Anterior cingulate cortex (tissue), 58 donors: ENCODE results near the gene PTPN4.
"Not testable (repeated sequence)": the region's sequence is repeated elsewhere in the genome, so short reads cannot be mapped to it uniquely, and the experiment has no call there.

ENCODE experiments used
- DNase-seq, 58 donors: peaks; one replicate each; lab custom pipeline; 2025; lab: John Stamatoyannopoulos, UW

Gene PTPN4

DNA sequence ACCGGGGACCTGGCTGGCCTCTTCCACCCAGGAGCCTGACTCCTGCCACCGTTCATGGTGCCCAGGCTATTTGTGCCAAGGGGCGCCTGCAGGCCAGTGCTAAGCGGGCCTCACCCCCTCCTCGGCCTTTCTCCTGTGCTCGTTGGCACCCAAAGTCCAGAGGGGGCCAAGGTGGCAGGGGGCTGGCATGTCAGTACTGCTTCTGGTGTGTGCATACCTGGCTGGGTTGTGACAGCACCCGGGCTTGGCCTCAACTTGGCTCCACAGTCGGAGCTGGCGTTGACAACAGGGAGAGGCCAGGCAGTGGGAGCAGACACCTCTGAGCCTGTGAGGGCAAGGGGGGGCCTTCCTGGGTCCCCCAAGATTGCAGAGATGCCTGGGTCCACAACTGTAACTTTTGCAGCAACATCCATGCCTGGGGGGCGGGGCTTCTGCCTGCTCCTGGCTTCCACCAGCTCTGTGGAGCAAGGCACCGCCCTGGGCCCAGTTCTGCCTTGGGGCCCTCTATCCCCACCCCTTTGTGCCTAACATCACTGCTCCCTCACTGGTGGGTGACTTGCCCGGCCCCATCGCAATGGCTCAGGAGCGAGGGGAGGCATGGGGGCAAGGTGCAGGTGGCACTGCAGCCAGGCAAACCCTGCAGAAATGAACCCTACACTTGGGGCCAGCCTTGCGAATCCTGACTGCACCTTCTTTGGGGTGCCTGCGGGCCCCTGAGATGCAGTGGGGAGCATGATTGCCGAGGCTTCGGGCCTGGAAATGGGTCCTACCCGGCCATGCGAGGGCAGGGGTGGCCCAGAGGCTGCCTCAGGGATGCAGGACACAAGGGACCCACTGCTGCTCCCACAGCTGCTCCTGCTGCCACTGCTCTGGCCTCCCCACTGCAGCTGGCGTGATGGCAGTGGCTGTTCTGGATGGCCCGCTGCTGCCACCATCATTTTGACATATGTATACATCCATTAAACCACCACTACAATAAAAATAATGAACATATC, 35.9 kb downstream of the PTPN4 start:
- DNase-seq = no peak

DNA sequence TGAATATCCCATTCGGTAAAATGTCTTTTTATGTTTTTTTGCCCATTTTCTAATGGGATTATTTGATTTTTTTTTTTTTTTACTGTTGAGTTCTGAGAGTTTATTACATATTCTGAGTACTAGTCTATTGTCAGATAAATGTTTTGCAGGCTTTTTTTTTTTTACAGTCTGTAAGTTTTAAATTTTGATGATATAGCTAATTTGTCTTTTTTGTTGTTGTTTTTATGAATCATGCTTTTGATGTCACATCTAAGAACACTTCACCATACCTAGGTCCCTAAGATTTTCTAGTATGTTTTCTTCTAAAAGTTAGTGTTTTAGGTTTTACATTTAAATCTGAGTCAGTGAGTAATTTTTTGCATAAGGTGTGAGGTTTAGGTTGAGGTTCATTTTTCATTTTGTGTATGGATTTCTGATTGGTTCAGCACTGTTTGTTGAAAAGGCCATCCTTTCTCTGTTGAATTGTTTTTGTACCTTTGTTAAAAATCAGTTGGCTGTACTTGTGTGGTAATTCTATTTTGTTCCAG, 40.7 kb downstream of the PTPN4 start:
- DNase-seq = no peak

DNA sequence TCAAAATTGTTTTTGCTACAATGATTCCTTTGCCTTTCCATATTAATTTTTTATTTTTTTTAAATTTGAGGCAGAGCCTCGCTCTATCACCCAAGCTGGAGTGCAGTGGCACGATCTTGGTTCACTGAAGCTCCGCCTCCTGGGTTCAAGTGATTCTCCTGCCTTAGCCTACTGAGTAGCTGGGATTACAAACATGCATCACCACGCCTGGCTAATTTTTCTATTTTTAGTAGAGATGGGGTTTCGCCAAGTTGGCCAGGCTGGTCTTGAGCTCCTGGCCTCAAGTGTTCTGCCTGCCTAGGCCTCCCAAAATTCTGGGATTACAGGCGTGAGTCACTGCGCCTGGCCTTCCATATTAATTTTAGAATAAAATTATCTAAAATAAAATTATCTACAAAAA, 41.3 kb downstream of the PTPN4 start:
- no peak for DNase-seq

DNA sequence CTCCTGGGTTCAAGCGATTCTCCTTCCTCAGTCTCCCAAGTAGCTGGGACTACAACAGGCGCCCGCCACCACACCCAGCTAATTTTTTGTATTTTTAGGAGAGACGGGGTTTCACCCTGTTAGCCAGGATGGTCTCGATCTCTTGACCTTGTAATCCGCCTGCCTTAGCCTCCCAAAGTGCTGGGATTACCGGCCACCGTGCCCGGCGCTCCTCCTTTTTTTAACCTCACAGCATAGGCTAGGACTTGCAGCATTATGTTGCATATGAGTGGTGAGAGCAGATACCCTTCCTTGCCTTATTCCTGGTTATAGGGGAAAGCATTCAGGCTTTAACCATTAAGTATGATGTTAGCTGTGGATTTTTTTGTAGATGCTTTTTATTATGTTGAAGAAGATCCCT, 42.3 kb downstream of the PTPN4 start:
- not testable (repeated sequence) for DNase-seq

DNA sequence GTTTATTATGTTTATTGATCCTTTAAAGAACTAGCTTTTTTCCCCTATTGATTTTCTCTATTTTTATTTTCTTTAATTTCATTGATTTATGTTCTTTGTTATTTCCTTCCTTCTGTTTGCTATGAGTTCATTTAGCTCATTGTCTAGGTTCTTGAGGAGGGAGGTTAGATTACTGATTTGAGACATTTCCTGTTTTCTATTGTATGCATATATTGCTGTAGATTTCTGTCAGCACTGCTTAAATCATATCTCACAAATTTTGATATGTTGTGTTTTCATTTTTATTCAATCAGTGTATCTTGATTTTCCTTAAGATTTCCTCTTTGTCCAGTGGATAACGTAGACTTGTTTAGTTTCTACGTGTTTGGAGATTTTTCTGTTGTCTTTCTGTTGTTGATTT, 43.4 kb downstream of the PTPN4 start:
- no peak for DNase-seq

DNA sequence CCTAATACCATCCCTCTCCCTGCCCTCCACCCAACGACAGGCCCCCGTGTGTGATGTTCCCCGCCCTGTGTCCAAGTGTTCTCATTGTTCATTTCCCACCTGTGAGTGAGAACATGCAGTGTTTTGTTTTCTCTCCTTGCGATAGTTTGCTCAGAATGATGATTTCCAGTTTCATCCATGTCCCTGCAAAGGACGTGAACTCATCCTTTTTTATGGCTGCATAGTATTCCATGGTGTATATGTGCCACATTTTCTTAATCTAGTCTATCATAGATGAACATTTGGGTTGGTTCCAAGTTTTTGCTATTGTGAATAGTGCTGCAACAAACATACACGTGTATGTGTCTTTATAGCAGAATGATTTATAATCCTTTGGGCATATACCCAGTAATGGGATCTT, 44.7 kb downstream of the PTPN4 start:
- DNase-seq = not testable (repeated sequence)

DNA sequence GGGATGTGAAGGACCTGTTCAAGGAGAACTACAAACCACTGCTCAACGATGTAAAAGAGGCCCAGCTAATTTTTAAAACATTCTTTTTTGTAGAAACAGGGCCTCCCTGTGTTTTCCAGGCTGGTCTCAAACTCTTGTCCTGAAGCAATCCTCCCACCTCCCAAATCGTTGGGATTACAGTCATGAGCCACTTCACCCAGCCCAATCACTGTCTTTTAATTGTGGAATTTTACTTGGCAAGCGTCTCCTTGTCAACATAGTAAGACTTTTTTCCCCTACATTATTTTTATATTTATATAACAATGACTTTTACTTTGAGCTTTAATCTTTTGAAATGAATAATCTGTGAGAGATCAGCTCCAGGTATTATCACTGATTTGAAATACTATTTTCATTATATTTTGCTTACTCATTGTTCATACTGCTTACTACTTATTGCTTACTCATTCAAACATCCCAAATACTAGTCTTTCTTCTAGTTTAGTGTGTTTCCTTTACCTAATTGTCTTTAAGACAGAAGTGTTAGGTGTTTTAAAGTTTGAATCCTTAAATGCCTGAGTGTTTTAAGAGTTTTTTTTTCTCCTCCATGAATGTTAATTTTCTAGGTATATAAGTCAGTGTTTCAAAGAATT, 48.9 kb downstream of the PTPN4 start:
- DNase-seq = no peak

DNA sequence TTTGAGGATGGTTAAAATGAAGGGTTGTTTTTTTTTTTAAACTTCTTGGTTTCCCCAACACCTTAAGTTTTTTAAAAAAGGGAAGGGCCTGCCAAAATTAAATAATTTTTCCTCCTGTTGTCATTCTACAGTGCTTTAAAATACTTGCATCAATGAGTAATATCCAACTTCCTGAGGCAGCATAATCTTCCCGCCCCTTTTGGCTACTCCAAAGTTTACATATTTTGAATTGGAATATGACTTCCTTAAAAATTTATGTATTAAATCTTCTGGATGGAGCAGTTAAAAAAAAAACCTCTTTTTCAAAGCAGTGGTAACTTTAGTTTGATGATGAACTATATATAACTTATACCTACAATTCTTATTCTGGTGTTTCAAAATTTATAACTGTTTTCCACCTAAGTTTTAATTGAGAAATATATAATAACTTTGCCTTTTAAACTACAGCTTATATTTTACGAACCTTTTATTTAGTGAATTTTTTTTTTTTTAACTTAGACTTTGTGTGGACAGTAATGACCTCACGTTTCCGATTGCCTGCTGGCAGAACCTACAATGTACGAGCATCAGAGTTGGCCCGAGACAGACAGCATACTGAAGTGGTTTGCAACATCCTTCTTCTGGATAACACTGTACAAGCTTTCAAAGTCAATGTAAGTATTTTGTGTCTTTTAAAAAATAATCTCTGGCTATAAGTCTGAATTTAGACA, 49.8 kb downstream of the PTPN4 start:
- no peak for DNase-seq

DNA sequence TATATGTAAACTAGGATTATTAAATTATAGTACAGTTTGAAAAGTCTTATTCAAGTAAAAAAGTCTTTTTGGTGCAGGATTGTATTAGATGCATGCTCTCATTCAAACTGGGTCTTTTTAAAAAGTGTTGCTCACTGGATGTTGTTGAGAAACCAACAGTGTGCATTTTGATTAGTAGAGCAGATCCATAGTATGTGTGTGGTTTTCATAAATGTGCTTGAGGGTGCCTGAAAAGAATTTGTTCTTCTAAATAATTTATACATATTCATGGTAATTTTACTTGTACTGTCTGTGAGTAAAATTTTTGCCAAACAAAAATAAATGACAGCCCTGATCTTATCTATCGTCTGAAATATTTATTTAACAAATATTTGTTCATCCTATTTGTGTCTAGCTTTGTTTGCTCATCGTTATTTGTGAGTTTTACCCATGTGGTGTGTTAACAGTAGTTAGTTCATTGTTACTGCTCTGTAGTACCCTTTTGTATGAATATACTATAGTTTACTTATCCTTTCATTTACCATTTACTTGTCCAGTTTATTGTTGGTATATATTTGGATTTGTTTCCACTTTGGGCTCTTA, 50.4 kb downstream of the PTPN4 start:
- DNase-seq = no peak

DNA sequence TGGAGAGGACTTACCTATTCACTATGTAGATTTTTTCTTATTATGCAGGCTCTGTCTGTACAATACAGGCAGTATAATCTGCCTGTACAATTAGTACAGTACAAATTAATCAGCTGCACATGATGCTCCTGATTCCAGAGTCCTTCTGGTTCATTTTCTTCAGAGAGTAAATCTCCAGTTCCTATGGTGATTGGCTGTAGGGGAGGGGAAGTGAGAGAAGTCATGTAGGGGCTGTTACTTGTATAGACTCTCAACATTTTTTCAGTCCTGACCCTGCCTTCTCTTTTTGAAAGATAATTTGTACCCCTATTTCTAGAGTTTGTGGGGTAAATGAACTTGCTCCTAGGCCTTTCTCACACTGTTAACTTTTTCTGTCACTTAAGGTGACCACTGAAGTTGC, 54.5 kb downstream of the PTPN4 start:
- no peak for DNase-seq

DNA sequence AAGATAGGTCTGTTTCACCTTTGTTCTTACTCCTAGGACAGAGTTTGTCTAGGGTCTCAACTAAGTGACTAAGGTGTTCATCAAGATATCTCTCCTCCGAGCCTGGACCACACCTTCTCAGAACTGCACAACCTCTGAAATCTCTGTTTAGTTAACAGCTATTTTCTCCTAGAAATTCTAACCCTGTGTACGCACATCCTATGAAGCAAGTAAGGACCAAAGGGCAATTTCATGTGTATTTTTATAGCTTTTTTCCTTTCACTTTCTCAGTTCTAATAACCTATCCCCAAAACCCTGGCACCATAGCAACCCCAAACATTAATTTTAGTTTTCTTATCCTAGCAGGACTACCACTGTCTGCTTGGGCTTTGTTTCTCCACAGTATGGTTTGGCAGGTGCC, 59.1 kb downstream of the PTPN4 start:
- no peak for DNase-seq

DNA sequence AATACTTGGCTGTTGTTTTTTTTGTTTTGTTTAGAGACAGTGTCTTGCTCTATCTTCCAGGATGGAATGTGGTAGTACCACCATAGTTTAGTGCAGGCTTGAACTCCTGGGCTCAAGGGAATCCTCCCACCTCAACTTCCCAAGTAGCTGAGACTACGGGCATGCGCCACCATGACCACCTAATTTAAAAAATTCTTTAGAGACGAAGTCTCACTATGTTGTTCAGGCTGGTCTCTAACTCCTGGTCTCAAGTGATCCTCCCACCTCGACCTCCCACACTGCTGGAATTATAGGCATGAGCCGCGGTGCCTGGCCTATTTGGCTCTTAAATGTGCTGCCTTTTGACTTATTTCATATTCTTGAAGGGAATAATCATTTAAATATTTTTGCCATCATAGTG, 60.1 kb downstream of the PTPN4 start:
- DNase-seq = no peak

DNA sequence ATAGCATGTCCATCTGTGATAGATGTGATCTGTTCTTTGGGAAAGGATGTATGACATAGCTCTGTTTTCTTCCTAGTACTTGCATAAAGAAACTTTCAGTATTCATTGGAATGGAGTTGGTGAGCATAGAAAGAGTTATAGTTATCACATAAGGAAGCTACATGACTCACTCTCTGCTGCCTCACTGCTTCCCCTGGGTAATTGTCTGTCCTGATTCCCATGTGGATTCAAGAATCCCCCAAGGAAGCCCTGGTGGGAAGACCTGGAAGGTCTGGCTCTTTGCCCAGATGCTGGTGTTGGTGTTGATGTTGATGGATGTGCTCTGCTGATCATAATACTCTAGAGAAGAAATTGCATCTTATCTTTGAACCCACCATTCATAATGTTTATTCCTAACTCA, 60.6 kb downstream of the PTPN4 start:
- DNase-seq = no peak

DNA sequence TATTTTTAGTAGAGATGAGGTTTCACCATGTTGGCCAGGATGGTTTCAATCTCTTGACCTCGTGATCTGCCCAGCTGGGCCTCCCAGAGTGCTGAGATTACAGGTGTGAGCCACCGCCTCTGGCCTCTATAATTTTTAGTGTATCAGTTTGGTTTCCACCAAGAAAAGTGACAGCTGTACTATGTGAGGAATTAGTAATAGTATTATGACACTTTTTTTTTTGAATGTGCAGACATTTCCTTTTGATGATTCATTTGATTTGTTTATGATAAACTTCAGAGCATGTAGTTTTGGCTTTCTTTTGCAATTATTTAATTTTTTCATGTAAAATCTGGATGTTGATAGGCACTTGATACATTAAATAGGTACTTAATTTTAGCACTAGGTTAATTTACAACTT, 61.5 kb downstream of the PTPN4 start:
- DNase-seq = no peak

DNA sequence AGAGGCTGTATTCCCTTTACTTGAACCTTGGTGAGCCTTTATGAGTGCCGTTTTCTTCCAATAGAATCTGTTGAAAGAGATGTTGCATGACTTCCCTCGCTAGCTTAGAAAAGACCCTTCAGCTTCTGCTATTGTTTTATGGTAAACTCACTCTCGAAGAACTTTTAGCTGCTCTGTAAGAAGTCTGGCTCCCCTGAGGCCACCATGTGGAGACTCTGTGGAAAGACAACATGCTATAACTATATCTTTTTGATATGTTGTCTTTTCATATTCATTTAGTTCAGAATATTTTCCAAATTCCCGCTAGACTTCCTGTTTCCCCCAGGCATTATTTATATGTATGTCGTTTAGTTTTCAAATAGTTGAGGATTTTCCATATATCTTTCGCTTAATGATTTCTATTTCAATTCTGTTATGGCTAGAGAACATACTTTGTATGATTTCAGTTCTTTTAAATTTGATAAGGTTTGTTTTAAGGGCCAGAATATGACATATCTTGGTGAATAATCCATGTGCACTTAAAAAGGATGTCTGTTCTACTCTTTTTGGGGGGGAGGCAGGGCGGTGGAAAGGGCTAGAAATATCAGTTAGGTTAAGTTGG, 64.1 kb downstream of the PTPN4 start:
- peak in 6 of 58 donors; percentile 4 to 40 (median 16) for DNase-seq

DNA sequence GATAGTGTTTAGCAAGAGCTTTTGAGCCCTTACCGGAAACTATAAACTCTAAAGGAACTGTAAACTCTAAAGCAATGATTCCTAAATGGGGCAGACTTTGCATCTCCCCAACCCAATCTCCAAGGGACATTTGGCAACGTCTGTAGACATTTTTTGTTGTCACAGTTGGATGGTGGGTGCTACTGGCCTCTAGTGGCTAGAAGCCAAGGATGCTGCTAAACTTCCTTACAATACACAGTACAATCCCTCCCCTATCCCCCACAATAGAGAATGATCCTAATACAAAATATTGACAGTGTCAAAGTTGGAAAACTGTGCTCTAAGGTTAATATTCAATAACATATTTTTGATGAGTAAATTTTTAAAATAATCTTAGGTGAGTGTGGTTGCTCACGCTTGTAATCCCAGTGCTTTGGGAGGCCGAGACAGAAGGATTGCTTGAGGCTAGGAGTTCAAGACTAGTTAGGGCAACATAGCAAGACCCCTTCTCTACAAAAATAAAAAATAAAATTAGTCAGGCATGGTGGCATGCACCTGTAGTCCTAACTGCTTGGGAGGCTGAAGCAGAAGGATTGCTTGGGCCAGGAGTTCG, 66.7 kb downstream of the PTPN4 start:
- DNase-seq = peak in 7 of 58 donors; percentile 1 to 24 (median 6)

DNA sequence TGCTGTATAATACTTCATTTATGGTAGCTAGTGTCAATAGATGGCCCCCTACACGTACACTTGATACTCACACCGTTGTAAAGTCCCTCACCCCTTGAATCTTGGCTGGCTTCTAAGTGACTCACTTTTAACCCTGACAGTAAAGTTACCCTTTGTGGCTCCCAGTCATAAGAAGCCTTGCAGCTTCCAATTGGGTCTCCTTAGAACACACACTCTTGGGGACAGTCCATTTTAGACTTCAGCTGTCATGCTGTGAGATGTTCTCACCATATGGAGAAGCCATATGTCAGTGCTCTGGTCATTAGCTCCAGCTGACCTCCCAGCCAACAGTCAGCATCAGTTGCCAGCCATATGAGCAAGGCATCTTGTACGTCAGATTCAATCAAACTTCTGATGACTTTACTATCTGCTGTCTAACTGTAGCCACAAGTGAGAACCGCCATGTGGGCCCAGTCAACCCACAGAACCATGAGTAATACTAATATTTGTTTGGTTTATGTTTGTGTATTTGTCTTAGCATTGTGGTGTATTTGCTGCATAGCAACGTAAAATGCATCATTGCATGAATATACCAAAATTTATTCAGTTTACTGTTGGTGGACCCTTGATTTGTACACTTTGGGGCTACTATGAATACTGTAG, 68.3 kb downstream of the PTPN4 start:
- no peak for DNase-seq

DNA sequence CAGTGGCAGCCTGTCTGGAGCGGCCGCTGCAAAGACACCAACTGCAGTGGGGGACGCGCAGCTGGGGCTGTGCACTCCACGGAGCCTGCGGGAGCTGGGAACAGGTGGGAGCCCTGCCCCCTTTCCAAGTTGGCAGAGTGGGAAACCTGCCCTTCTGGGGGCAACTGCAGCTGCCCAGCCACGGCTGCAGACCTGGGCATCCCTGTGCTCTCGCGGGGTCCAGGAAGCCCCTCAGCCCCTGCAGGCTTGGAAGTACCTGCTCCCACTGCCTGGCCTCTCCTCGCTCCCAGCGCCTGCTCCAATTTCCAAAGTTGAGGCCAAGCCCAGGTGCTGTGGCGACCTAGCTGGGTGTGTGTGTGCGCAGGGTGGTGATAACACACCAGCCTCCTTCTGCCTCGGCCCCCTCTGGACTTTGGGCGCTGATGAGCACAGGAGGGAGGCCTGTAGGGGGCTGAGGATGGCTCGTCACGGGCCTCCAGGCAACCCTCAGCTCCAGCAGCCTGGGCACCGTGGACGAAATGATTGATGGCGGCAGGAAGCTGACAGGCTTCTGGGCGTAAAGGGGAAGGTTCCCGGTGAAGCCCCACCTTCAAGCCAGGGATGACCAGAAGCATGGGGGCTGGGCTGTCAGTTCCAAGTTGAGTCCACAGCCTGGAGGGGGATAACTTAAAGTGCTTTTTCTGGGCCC, 76.9 kb downstream of the PTPN4 start:
- DNase-seq = no peak

DNA sequence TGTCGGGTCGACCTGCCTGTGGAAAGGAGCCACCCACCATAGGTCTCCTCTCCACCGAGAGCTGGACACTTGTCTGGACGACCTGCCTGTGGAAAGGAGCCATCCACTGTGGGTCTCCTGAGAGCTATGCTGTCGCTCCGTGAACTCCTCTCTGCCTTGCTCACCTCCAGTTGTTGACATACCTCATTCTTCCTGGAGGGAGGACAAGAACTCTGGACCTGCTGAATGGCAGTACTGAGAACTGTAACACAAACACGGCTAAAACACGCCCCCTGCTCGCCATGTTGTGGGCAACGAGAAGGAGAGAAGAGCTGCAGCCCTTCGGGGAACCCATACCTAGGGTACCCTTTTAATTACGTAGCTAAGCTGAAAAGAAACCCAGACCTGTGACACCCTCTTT, 77.6 kb downstream of the PTPN4 start:
- no peak for DNase-seq
